NT2/D1 (cell line): ENCODE data around the gene CHID1.

Source experiments
- DNase-seq: peaks from one replicate; pipeline ENCODE4 v3.0.0-alpha.2; 2011; ENCODE audit warnings: low read depth, low spot score
- H3K27me3 ChIP-seq: 2 replicates; pipeline ENCODE4 v1.6.0; 2011; ENCODE audit warnings: mild to moderate bottlenecking; ENCODE audit not compliant: insufficient read length, insufficient read depth
- H3K36me3 ChIP-seq: 2 replicates; pipeline ENCODE4 v1.6.1; 2011; ENCODE audit warnings: mild to moderate bottlenecking, low read length, mixed read lengths; ENCODE audit not compliant: insufficient read depth, insufficient read length
- H3K4me1 ChIP-seq: 2 replicates; pipeline ENCODE4 v1.5.1; 2011; ENCODE audit not compliant: insufficient read depth, insufficient read length
- H3K4me3 ChIP-seq: 2 replicates; pipeline ENCODE4 v1.5.1; 2011; ENCODE audit warnings: low read depth; ENCODE audit not compliant: insufficient read length
- H3K9ac ChIP-seq: 2 replicates; pipeline ENCODE4 v1.6.0; 2011; ENCODE audit warnings: low read depth; ENCODE audit not compliant: insufficient read length
- H3K9me3 ChIP-seq: 2 replicates; pipeline ENCODE4 v1.5.1; 2011; ENCODE audit warnings: mild to moderate bottlenecking, low read length; ENCODE audit not compliant: insufficient read depth
- SUZ12 ChIP-seq: IDR thresholded peaks from 2 replicates; pipeline ENCODE4 v1.6.1; 2011; ENCODE audit not compliant: insufficient read length, insufficient read depth; ENCODE audit errors: extremely low read depth
- YY1 ChIP-seq: IDR thresholded peaks from 2 replicates; pipeline ENCODE4 v1.6.1; 2011; ENCODE audit not compliant: insufficient read length, insufficient read depth
- ZNF274 ChIP-seq: IDR thresholded peaks from 2 replicates; pipeline ENCODE4 v1.6.1; 2011; ENCODE audit warnings: mild to moderate bottlenecking, low read depth, low read length

Gene CHID1

DNA sequence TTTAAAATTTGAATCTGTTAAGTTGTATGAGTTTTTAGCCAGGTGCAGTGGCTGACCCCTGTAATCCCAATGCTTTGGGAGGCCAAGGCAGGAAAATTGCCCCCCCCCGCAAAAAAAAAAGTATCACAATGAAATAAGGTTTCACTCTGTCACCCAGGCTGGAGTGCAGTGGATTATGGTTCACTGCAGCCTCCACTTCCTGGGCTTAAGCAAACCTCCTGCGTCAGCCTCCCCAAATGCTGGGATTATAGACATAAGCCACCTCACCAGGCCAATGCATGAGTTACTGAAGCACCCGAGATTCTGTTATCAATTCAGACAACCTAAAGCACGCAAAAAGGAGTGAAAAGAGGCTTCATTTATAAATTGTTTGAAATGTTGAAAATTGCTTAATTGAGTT is 2.4 kb upstream of the CHID1 start:
- TF ChIP-seq SUZ12 (no peak), YY1 (no peak), ZNF274 (no peak)
- peaks cover 16% of the 10 kb centered on the region for H3K36me3 ChIP-seq
- no peak for DNase-seq
- no peaks in the 10 kb centered on the region for H3K27me3 ChIP-seq
- H3K4me3 ChIP-seq: no peak overlapping the region
- no peak overlapping the region for H3K9ac ChIP-seq
- H3K4me1 ChIP-seq: peaks cover 18% of the 10 kb centered on the region
- H3K9me3 ChIP-seq: no peaks in the 10 kb centered on the region

DNA sequence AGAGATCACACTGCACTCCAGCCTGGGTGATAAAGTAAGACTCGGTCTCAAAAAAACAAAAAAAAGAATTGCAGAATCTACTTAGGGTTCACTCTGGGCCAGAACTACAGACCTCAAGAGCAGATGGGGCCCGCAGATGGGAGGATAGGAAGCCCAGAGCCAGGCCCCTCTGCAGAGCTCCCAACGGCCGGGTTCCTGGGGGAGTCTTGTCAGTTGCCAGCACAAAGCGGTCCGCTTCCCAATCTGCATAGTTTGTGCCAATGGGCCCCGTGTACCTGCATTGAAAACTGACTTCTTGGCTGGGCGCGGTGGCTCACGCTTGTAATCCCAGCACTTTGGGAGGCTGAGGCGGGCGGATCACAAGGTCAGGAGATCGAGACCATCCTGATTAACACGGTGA is 1.7 kb upstream of the CHID1 start:
- H3K4me3 ChIP-seq: no peak overlapping the region
- H3K27me3 ChIP-seq: no peaks in the 10 kb centered on the region
- no peak overlapping the region for H3K9ac ChIP-seq
- H3K4me1 ChIP-seq: peaks cover 14% of the 10 kb centered on the region
- peaks cover 24% of the 10 kb centered on the region for H3K36me3 ChIP-seq
- TF ChIP-seq SUZ12 (no peak), YY1 (no peak), ZNF274 (no peak)
- no peaks in the 10 kb centered on the region for H3K9me3 ChIP-seq
- no peak for DNase-seq

DNA sequence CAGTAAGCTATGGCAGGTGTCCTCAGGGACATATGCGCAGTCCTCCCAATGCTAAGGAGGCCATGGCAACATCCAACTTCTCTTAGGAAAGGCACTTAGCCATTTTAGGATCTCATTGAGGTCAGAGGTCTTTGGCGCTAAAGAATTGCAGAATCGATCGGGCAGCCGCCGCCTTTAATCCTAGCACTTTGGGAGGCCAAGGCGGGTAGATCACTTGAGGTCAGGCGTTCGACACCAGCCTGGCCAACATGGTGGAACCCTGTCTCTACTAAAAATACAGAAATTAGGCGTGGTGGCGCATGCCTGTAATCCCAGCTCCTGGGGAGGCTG is 1.2 kb upstream of the CHID1 start:
- TF ChIP-seq ZNF274: no peak
- H3K27me3 ChIP-seq: no peaks in the 10 kb centered on the region
- no peaks in the 10 kb centered on the region for H3K9me3 ChIP-seq
- no peak for DNase-seq
- peaks cover 14% of the 10 kb centered on the region for H3K4me1 ChIP-seq
- peaks cover 25% of the 10 kb centered on the region for H3K36me3 ChIP-seq
- peak overlapping the region; percentile 87 for H3K9ac ChIP-seq
- peak overlapping the region; percentile 73 for H3K4me3 ChIP-seq

DNA sequence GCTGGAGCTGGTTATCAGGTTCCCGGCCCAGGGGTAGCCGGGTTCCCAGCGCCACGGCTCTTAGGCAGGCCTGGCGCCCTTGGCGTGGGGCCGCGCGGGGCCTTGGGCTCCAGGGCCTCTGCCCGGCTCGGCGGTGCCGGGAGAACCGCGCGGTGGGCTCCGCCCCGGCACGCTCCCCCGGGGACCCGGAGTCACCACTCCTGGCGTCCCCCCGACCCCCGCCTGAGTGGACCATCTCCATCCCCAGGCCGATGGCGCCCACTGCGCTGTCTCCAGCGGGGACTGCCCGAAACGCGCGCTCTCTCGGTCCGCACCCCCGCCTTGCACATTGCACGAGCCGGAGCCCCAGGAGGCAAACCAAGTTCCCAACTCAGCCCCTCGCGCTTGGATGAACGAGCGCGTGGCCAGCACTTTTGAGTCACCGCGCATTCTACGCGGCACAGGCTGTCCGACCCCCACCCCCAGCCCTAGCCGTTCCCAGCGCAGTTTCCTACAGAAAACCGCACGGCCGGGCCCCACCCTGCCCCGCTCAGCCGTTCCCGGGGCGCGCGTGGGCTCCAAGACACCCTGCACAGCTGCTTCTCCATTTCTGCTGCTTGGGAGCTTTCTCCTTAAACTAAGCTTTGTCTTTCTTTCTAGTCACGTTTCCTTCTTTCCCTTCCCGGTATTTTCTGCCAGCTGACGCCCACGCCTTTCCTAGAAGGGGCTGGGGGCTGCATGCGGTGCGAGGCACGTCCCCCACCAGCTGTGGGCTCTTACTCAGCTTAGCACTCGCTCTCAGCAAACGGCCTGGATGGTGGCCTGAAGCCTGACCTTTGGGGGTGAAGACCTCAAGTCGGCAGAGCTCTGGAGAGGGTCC is 650 bp upstream of the CHID1 start:
- Histone ChIP-seq H3K9ac (peak overlapping the region; percentile 87), H3K4me3 (peak overlapping the region; percentile 73), H3K27me3 (no peaks in the 10 kb centered on the region), H3K4me1 (peaks cover 14% of the 10 kb centered on the region), H3K36me3 (peaks cover 31% of the 10 kb centered on the region), H3K9me3 (no peaks in the 10 kb centered on the region)
- no peak for DNase-seq
- TF ChIP-seq ZNF274 (no peak), YY1 (no peak), SUZ12 (no peak)

DNA sequence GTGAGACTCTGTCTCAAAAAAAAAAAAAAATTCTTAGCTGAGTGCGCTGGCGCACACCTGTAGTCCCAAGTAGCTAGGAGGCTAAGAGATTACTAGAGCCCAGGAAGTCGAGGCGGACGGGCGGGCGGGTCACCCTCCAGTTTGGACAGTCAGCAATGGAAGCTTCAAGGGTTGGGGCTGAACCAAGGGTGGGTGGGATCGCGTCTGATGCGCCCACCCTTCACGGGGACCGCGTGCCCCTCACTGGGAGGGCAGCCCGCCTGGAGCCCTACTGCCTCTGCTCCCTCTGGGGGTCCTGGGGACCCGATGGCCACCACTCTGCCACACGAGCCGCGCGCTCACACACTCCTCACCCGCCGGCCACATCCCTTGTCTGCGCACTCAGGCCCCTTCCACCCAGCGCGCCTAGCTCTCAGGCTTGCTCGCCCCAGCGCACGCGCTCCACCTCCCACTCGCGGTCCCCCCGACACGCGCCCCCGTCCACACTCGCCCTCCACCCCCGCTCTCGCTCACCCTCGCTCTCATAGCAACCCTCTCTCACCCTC is 494 bp downstream of the CHID1 start:
- no peaks in the 10 kb centered on the region for H3K27me3 ChIP-seq
- no peak for DNase-seq
- H3K9ac ChIP-seq: peak overlapping the region; percentile 97
- H3K4me1 ChIP-seq: peaks cover 14% of the 10 kb centered on the region
- H3K36me3 ChIP-seq: peaks cover 38% of the 10 kb centered on the region
- no peak for TF ChIP-seq ZNF274
- no peaks in the 10 kb centered on the region for H3K9me3 ChIP-seq
- H3K4me3 ChIP-seq: peak overlapping the region; percentile 90

DNA sequence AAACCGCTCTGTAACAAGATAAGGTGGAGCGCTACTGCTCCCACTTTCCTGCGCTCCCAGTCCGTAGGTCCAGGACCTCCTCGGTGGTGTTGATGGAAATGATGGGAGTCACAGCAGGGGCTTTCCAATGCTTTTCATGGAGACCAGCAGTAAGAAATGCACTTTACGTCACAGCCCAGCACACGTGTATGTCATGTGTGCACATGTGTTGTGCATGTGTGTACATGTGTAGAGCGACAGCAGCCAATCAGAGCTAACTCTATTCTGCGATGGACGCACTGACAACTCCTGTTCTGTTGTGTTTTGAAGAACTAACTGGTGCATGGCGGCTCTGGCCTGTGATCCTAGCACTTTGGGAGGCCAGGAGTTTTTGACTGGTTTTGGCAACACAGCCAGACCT is 1.2 kb downstream of the CHID1 start:
- Histone ChIP-seq H3K9ac (peak overlapping the region; percentile 97), H3K4me1 (peaks cover 9% of the 10 kb centered on the region), H3K9me3 (no peaks in the 10 kb centered on the region), H3K27me3 (no peaks in the 10 kb centered on the region), H3K36me3 (peaks cover 45% of the 10 kb centered on the region), H3K4me3 (peak overlapping the region; percentile 90)
- TF ChIP-seq SUZ12 (no peak), ZNF274 (no peak), YY1 (no peak)
- DNase-seq: no peak

DNA sequence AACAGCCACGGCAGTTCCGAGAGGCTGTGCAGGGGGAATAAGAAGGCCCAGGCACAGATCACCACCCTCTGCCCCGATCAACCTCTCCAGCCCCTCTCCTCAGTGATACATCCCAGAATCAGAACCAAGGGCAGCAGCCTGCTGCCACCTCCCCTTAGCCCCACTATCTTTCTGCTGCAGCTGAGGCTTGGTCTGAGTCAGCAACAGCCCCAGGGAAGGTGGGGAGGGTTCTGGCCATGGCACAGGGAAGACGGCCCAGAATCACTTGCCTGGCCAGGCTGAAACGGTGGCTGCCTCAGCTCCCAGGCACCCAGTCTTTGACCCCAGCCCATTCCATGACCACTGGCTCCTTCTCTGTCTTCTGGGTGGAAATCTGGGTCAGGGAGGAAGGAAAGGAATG is 2.3 kb downstream of the CHID1 start:
- TF ChIP-seq SUZ12 (no peak), ZNF274 (no peak), YY1 (no peak)
- peaks cover 54% of the 10 kb centered on the region for H3K36me3 ChIP-seq
- H3K9me3 ChIP-seq: no peaks in the 10 kb centered on the region
- H3K4me3 ChIP-seq: no peak overlapping the region
- H3K9ac ChIP-seq: no peak overlapping the region
- H3K4me1 ChIP-seq: peaks cover 9% of the 10 kb centered on the region
- no peak for DNase-seq
- H3K27me3 ChIP-seq: no peaks in the 10 kb centered on the region
